ENCODE results near the gene SNX10. TPM values are rescaled to one million over a fixed set of nuclear protein-coding genes. Genes with fewer than 3 reads are reported as not detected.

The SNX10 gene
- total RNA-seq, 1 experiment from 2014 or later = 9.4 TPM

- H3K9ac ChIP-seq (ENCODE audit: extremely low read depth, insufficient read length, low read length) = no peak overlapping the region
- H3K79me2 ChIP-seq (ENCODE audit: insufficient read depth, low read length) = no peaks in the 10 kb centered on the region
- peaks cover 6 to 10% of the 10 kb centered on the region in 2 experiments; a peak in 3 of 5 replicates for H3K9me3 Mint-ChIP-seq
- no peak overlapping the region for H3K23ac ChIP-seq (ENCODE audit: insufficient read length, low read depth, low read length)
- H3K4me1 Mint-ChIP-seq = no peaks in the 10 kb centered on the region
- H3K4me2 ChIP-seq (ENCODE audit: insufficient read depth, insufficient read length, low read length) = no peak overlapping the region
- no peak overlapping the region for H2BK15ac ChIP-seq (ENCODE audit: low read depth, low read length)
- no peak overlapping the region for H2BK12ac ChIP-seq (ENCODE audit: insufficient read length, low read depth, low read length)
- H3K27me3 Mint-ChIP-seq (ENCODE audit: low read depth) = no peaks in the 10 kb centered on the region
- H3K79me1 ChIP-seq (ENCODE audit: insufficient read depth, low read depth, low read length, poor library complexity, severe bottlenecking) = no peaks in the 10 kb centered on the region
- H3K27ac ChIP-seq (ENCODE audit: insufficient read length, low read depth, low read length) = no peak overlapping the region
- H3K9me3 ChIP-seq (ENCODE audit: control insufficient read depth, low read depth, low read length) = no peaks in the 10 kb centered on the region
- no peak overlapping the region for H2AK5ac ChIP-seq (ENCODE audit: insufficient read length, low read length)
- no peak overlapping the region for H2BK20ac ChIP-seq (ENCODE audit: low read depth, low read length, poor library complexity, severe bottlenecking)
- TF ChIP-seq, protein P1, sequence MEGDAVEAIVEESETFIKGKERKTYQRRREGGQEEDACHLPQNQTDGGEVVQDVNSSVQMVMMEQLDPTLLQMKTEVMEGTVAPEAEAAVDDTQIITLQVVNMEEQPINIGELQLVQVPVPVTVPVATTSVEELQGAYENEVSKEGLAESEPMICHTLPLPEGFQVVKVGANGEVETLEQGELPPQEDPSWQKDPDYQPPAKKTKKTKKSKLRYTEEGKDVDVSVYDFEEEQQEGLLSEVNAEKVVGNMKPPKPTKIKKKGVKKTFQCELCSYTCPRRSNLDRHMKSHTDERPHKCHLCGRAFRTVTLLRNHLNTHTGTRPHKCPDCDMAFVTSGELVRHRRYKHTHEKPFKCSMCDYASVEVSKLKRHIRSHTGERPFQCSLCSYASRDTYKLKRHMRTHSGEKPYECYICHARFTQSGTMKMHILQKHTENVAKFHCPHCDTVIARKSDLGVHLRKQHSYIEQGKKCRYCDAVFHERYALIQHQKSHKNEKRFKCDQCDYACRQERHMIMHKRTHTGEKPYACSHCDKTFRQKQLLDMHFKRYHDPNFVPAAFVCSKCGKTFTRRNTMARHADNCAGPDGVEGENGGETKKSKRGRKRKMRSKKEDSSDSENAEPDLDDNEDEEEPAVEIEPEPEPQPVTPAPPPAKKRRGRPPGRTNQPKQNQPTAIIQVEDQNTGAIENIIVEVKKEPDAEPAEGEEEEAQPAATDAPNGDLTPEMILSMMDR (conservative IDR thresholded peaks at IDR 0.05) = no peak
- no peaks in the 10 kb centered on the region for H4K20me1 ChIP-seq (ENCODE audit: control insufficient read depth, insufficient read depth, insufficient read length)
- H2BK120ac ChIP-seq (ENCODE audit: low read depth, low read length, poor library complexity, severe bottlenecking) = no peak overlapping the region
- H3T11ph ChIP-seq (ENCODE audit: low read length) = no peak overlapping the region
- H3K4me1 ChIP-seq (ENCODE audit: insufficient read depth, low read length) = no peaks in the 10 kb centered on the region
- no peak overlapping the region for H4K5ac ChIP-seq (ENCODE audit: insufficient read length, low read depth, low read length)
- H3K4me3 Mint-ChIP-seq = no peak overlapping the region
- H3K18ac ChIP-seq (ENCODE audit: insufficient read length, low read depth, low read length) = no peak overlapping the region
- no peak overlapping the region for H4K91ac ChIP-seq (ENCODE audit: insufficient read length, low read depth, low read length)
- no CpG with 5 or more reads among the region's 2 CpGs for WGBS (ENCODE audit: extremely low coverage, insufficient read length, low lambda C conversion rate)
- no peak overlapping the region for H4K8ac ChIP-seq (replicated peaks; ENCODE audit: insufficient read length, low read depth, low read length)
- DNase-seq = no peak
- no peak overlapping the region for H3K4ac ChIP-seq (ENCODE audit: low read depth, low read length)
- H3K27me3 ChIP-seq (ENCODE audit: insufficient read depth, low read length) = no peaks in the 10 kb centered on the region
- no peak overlapping the region for H3K56ac ChIP-seq (ENCODE audit: insufficient read length, low read depth, low read length)
- H2AFZ ChIP-seq (ENCODE audit: low read length) = no peak overlapping the region
- no peaks in the 10 kb centered on the region for H3K23me2 ChIP-seq (ENCODE audit: insufficient read length, low read depth, low read length, poor library complexity, severe bottlenecking)
- peaks cover 0 to 4% (median 3%) of the 10 kb centered on the region in 3 experiments; a peak in 3 of 7 replicates for H3K36me3 Mint-ChIP-seq (ENCODE audit: insufficient read depth in 1 of 3, low read depth in 3 of 3)
- no peak overlapping the region for H2BK5ac ChIP-seq (ENCODE audit: insufficient read length, low read length)
- no peak overlapping the region; a peak in 1 of 7 replicates for H3K27ac Mint-ChIP-seq
- H3K14ac ChIP-seq (ENCODE audit: insufficient read depth, low read length) = no peak overlapping the region
Observed at GRCh38 chr7:26332698-26333097, 41.0 kb downstream of the SNX10 start.

Data from H9 (cell line).